GM18511 (cell line): Measurements from ENCODE around the gene NPLOC4.

Source experiments
- ATAC-seq: cut with Tn5 transposase; IDR thresholded peaks from one replicate; pipeline ENCODE4 v1.9.1; 2021; ENCODE audit warnings: mild to moderate bottlenecking, moderate library complexity; ENCODE audit not compliant: unreplicated experiment

Gene NPLOC4

GRCh38 chr17:81549826-81550225, 87.1 kb downstream of the NPLOC4 start:
- ATAC-seq, result no peak

- ATAC-seq, result no peak
Observed at GRCh38 chr17:81549031-81549557, 87.8 kb downstream of the NPLOC4 start.

GRCh38 chr17:81547614-81547982, 89.3 kb downstream of the NPLOC4 start:
- no peak for ATAC-seq

- ATAC-seq, result no peak
Observed at GRCh38 chr17:81546906-81547613, 89.9 kb downstream of the NPLOC4 start.

- ATAC-seq, result no peak
Observed at GRCh38 chr17:81545160-81545949, 91.6 kb downstream of the NPLOC4 start.

GRCh38 chr17:81544281-81544974, 92.5 kb downstream of the NPLOC4 start:
- ATAC-seq, result no peak

- ATAC-seq, result no peak
Observed at GRCh38 chr17:81543756-81544155, 93.2 kb downstream of the NPLOC4 start.

- ATAC-seq, result no peak
Observed at GRCh38 chr17:81543339-81543675, 93.6 kb downstream of the NPLOC4 start.

- ATAC-seq, result no peak
Observed at GRCh38 chr17:81542431-81543338, 94.2 kb downstream of the NPLOC4 start.

- ATAC-seq, result no peak
Observed at GRCh38 chr17:81541123-81541522, 95.8 kb downstream of the NPLOC4 start.

GRCh38 chr17:81540676-81541027, 96.3 kb downstream of the NPLOC4 start:
- ATAC-seq, result no peak

GRCh38 chr17:81539961-81540675, 96.8 kb downstream of the NPLOC4 start:
- ATAC-seq, result no peak

GRCh38 chr17:81539571-81539900, 97.4 kb downstream of the NPLOC4 start:
- no peak for ATAC-seq

GRCh38 chr17:81538651-81539570, 98.0 kb downstream of the NPLOC4 start:
- ATAC-seq, result no peak

GRCh38 chr17:81537856-81538555, 98.9 kb downstream of the NPLOC4 start:
- no peak for ATAC-seq

- no peak for ATAC-seq
Observed at GRCh38 chr17:81537343-81537855, 99.5 kb downstream of the NPLOC4 start.

GRCh38 chr17:81536299-81537290, 100.3 kb downstream of the NPLOC4 start:
- ATAC-seq, result no peak
